HepG2 (cell line): Measurements from ENCODE around the gene LAMB2. TPM values are rescaled to one million over a fixed set of nuclear protein-coding genes. Genes with fewer than 3 reads are reported as not detected.

ENCODE experiments used
- AGO2 ChIP-seq: fragments of 200-400 bp; formaldehyde crosslinking; optimal IDR thresholded peaks from 2 replicates; pipeline ENCODE3; 2017; ENCODE audit warnings: mild to moderate bottlenecking, low read depth, low read length, moderate library complexity
- CC2D1A ChIP-seq: sonication (generic); formaldehyde crosslinking; IDR thresholded peaks from 2 replicates; pipeline ENCODE4 v1.8.1; 2023; ENCODE audit warnings: mild to moderate bottlenecking, missing genetic modification reagents
- CHD2 ChIP-seq: IDR thresholded peaks from 2 replicates; pipeline ENCODE4 v1.6.1; 2011; ENCODE audit warnings: low read depth, low read length, improper control_type of control experiment
- DNMT1 ChIP-seq: sonication (generic); formaldehyde crosslinking; IDR thresholded peaks from 2 replicates; pipeline ENCODE4 v1.5.1; 2020; ENCODE audit warnings: mild to moderate bottlenecking, missing genetic modification reagents
- ESRRA ChIP-seq: sonication (generic); formaldehyde crosslinking; IDR thresholded peaks from 2 replicates; pipeline ENCODE4 v1.5.1; 2020; ENCODE audit warnings: mild to moderate bottlenecking, low read depth, missing genetic modification reagents
- KDM1A ChIP-seq: IDR thresholded peaks from 2 replicates; pipeline ENCODE4 v1.6.1; 2016; ENCODE audit warnings: missing compliant biosample characterization
- NFE2L2 ChIP-seq: fragments of 150-350 bp; IDR thresholded peaks from 2 replicates; pipeline ENCODE4 v1.6.1; 2014; ENCODE audit warnings: low read length
- NFYC ChIP-seq: IDR thresholded peaks from 2 replicates; pipeline ENCODE4 v1.6.1; 2016; ENCODE audit warnings: missing genetic modification reagents, missing compliant biosample characterization
- THAP11 ChIP-seq: IDR thresholded peaks from 2 replicates; pipeline ENCODE4 v1.6.1; 2016; ENCODE audit warnings: missing biosample characterization, missing genetic modification reagents
- ZMYM3 ChIP-seq: sonication (generic); formaldehyde crosslinking; IDR thresholded peaks from 2 replicates; pipeline ENCODE4 v1.5.1; 2020; ENCODE audit warnings: mild to moderate bottlenecking, missing genetic modification reagents
- ZNF160 ChIP-seq: sonication (generic); formaldehyde crosslinking; IDR thresholded peaks from 2 replicates; pipeline ENCODE4 v1.8.0; 2022; ENCODE audit warnings: mild to moderate bottlenecking, inconsistent platforms, missing genetic modification reagents
- ZNF343 ChIP-seq: sonication (generic); formaldehyde crosslinking; IDR thresholded peaks from 2 replicates; pipeline ENCODE4 v1.4.0; 2020; ENCODE audit warnings: mild to moderate bottlenecking, missing genetic modification reagents
- ZNF547 ChIP-seq: sonication (generic); formaldehyde crosslinking; IDR thresholded peaks from 2 replicates; pipeline ENCODE4 v1.5.1; 2020; ENCODE audit warnings: mild to moderate bottlenecking, missing genetic modification reagents
- polyA plus RNA-seq, 8 experiments: library from polyadenylated mRNA; depleted of rRNA in 3 of 8; stranded (reverse) in 7 of 8; unstranded in 1 of 8; fragments of >200 nt; fragmentation: Illumina TruSeq in 4 of 8; extraction: Trizol in 4 of 8; gene quantifications; 2 replicates each; pipeline versions ENCODE4 v1.2.1 to v1.2.3, GENCODE V29; 2011 to 2016; ENCODE audit warnings: low read depth in 4 of 8, missing spikeins in 1 of 8, mixed read lengths in 1 of 8; ENCODE audit not compliant: insufficient read depth in 1 of 8
- total RNA-seq, 5 experiments: library from RNA; depleted of rRNA; stranded (reverse); fragments of >200 nt; fragmentation: Illumina TruSeq; extraction: Trizol; gene quantifications; 2 replicates each; pipeline ENCODE4 v1.2.3, GENCODE V29; 2016; ENCODE audit warnings: low read depth in 1 of 5
- TF ChIP-seq, protein P1 (sequence below): sonication (generic); formaldehyde crosslinking; IDR thresholded peaks from 2 replicates; pipeline ENCODE4 v1.4.0; 2020; ENCODE audit warnings: mild to moderate bottlenecking, missing genetic modification reagents
- TF ChIP-seq, protein P2 (sequence below): sonication (generic); IDR thresholded peaks from 2 replicates; pipeline ENCODE4 v1.6.1; 2016; ENCODE audit warnings: low read depth, borderline replicate concordance
- TF ChIP-seq, protein P3 (sequence below): sonication (generic); formaldehyde crosslinking; conservative IDR thresholded peaks from 2 replicates; pipeline ENCODE4 v1.8.0; 2022; ENCODE audit warnings: missing genetic modification reagents
- TF ChIP-seq, protein P4 (sequence below): sonication (generic); formaldehyde crosslinking; IDR thresholded peaks from 2 replicates; pipeline ENCODE4 v1.9.0; 2022; ENCODE audit warnings: missing genetic modification reagents, mild to moderate bottlenecking, borderline replicate concordance
- TF ChIP-seq, protein P5 (sequence below): IDR thresholded peaks from 2 replicates; pipeline ENCODE4 v1.6.1; 2016; ENCODE audit warnings: missing genetic modification reagents, missing compliant biosample characterization

Gene LAMB2
- total and polyA plus RNA-seq, 2 of the 13 experiments (the other 11 are each of a cell fraction or from before 2014, with no cell fraction given), result 208 to 443 TPM

DNA sequence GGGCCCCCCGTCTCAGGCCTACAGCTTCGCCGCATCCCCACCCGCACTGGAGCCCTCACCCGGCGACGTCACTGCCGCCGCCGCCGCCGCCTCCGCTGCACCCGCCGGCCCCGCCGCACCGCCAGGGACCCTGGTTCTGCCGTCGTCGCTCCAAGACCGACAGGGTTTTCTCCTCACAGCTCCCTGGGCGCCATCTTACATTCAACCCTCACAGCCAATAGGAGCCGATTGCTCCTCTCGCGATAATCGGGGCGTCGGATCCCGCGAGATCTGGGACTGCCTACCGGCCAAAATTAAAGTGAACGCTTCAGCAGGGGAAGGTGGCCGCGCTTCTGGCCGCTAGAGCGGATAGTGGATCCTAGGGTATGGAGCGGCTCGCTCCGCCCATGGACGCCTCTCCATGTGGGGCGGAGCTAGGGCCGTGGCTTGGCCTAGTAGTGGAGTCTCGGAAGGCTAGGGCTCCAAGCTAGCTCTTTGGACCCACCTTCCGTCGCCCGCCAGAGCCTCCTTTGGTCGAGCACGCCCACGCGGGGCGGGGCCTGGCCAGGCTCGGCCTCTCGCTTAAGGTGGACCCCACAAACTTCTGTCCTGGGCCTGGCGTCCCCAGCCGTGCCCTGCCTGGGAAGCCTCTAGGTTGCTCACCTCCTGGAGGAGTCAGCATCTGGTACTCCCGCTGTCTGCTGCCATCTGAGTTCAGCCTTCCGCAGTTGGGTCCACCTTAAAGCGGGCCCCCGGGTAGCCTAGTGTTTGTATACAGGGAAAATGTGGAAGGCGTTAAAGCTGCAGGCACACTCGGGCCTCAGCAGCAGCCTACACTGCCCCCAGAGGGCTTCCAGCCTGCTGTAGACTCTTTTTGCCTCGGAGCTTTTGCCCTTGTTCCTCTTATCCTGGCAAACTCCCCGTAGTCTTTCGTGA, 38.7 kb downstream of the LAMB2 start, which contains the start of gene QRICH1 (continued):
- TF ChIP-seq, protein P1, sequence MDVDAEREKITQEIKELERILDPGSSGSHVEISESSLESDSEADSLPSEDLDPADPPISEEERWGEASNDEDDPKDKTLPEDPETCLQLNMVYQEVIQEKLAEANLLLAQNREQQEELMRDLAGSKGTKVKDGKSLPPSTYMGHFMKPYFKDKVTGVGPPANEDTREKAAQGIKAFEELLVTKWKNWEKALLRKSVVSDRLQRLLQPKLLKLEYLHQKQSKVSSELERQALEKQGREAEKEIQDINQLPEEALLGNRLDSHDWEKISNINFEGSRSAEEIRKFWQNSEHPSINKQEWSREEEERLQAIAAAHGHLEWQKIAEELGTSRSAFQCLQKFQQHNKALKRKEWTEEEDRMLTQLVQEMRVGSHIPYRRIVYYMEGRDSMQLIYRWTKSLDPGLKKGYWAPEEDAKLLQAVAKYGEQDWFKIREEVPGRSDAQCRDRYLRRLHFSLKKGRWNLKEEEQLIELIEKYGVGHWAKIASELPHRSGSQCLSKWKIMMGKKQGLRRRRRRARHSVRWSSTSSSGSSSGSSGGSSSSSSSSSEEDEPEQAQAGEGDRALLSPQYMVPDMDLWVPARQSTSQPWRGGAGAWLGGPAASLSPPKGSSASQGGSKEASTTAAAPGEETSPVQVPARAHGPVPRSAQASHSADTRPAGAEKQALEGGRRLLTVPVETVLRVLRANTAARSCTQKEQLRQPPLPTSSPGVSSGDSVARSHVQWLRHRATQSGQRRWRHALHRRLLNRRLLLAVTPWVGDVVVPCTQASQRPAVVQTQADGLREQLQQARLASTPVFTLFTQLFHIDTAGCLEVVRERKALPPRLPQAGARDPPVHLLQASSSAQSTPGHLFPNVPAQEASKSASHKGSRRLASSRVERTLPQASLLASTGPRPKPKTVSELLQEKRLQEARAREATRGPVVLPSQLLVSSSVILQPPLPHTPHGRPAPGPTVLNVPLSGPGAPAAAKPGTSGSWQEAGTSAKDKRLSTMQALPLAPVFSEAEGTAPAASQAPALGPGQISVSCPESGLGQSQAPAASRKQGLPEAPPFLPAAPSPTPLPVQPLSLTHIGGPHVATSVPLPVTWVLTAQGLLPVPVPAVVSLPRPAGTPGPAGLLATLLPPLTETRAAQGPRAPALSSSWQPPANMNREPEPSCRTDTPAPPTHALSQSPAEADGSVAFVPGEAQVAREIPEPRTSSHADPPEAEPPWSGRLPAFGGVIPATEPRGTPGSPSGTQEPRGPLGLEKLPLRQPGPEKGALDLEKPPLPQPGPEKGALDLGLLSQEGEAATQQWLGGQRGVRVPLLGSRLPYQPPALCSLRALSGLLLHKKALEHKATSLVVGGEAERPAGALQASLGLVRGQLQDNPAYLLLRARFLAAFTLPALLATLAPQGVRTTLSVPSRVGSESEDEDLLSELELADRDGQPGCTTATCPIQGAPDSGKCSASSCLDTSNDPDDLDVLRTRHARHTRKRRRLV (CRISPR knock-in tag), result 0 out of 2 replicates have a peak, but pooled peaks have one; percentile 50
- TF ChIP-seq NFE2L2 (no peak), ESRRA (CRISPR knock-in tag) (0 out of 2 replicates have a peak, but pooled peaks have one; percentile 19), ZNF160 (CRISPR knock-in tag) (no peak), NFYC (CRISPR knock-in tag) (peak; percentile 88), ZMYM3 (CRISPR knock-in tag) (0 out of 2 replicates have a peak, but pooled peaks have one; percentile 32), KDM1A (no peak), CC2D1A (CRISPR knock-in tag) (no peak), CHD2 (peak; percentile 99), AGO2 (peak; percentile 62), ZNF547 (CRISPR knock-in tag) (peak; percentile 46; the same call in 1 of the 2 replicates), ZNF343 (CRISPR knock-in tag) (no peak), DNMT1 (CRISPR knock-in tag) (no peak; the same call in 1 of the 2 replicates), THAP11 (peak; percentile 85)
- TF ChIP-seq, protein P2, sequence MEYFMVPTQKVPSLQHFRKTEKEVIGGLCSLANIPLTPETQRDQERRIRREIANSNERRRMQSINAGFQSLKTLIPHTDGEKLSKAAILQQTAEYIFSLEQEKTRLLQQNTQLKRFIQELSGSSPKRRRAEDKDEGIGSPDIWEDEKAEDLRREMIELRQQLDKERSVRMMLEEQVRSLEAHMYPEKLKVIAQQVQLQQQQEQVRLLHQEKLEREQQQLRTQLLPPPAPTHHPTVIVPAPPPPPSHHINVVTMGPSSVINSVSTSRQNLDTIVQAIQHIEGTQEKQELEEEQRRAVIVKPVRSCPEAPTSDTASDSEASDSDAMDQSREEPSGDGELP, result peak; percentile 34; the same call in 1 of the 2 replicates
- TF ChIP-seq, protein P3, sequence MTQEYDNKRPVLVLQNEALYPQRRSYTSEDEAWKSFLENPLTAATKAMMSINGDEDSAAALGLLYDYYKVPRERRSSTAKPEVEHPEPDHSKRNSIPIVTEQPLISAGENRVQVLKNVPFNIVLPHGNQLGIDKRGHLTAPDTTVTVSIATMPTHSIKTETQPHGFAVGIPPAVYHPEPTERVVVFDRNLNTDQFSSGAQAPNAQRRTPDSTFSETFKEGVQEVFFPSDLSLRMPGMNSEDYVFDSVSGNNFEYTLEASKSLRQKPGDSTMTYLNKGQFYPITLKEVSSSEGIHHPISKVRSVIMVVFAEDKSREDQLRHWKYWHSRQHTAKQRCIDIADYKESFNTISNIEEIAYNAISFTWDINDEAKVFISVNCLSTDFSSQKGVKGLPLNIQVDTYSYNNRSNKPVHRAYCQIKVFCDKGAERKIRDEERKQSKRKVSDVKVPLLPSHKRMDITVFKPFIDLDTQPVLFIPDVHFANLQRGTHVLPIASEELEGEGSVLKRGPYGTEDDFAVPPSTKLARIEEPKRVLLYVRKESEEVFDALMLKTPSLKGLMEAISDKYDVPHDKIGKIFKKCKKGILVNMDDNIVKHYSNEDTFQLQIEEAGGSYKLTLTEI (CRISPR knock-in tag), result no peak
- TF ChIP-seq, protein P4, sequence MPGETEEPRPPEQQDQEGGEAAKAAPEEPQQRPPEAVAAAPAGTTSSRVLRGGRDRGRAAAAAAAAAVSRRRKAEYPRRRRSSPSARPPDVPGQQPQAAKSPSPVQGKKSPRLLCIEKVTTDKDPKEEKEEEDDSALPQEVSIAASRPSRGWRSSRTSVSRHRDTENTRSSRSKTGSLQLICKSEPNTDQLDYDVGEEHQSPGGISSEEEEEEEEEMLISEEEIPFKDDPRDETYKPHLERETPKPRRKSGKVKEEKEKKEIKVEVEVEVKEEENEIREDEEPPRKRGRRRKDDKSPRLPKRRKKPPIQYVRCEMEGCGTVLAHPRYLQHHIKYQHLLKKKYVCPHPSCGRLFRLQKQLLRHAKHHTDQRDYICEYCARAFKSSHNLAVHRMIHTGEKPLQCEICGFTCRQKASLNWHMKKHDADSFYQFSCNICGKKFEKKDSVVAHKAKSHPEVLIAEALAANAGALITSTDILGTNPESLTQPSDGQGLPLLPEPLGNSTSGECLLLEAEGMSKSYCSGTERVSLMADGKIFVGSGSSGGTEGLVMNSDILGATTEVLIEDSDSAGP (CRISPR knock-in tag), result peak; percentile 100
- TF ChIP-seq, protein P5, sequence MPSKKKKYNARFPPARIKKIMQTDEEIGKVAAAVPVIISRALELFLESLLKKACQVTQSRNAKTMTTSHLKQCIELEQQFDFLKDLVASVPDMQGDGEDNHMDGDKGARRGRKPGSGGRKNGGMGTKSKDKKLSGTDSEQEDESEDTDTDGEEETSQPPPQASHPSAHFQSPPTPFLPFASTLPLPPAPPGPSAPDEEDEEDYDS (CRISPR knock-in tag), result peak; percentile 78
